ENCODE measurements around the gene KIF20A.
"Not testable (repeated sequence)": the region's sequence is repeated elsewhere in the genome, so short reads cannot be mapped to it uniquely, and the experiment has no call there.

- TF ChIP-seq CTCF (IDR thresholded peaks at IDR 0.05; ENCODE audit: low read depth, low read length, poor library complexity, severe bottlenecking); EZH2phosphoT487 (IDR thresholded peaks at IDR 0.05; ENCODE audit: borderline replicate concordance, low read length): not testable (repeated sequence)
These were observed 35.3 kb upstream of the KIF20A start for GRCh38 chr5:138143578-138143977.

Measured in DOHH2 (cell line).